B cell (primary cell): ENCODE results near the gene ITGA3. TPM values are rescaled to one million over a fixed set of nuclear protein-coding genes. Genes with fewer than 3 reads are reported as not detected.

Experiments
- ATAC-seq: fragments of 200-7000 bp; cut with Tn5 transposase; one replicate; pipeline ENCODE4 v1.10.0; 2021; ENCODE audit warnings: low read depth, mild to moderate bottlenecking, moderate number of reproducible peaks, moderate library complexity
- CTCF ChIA-PET: fragments of 350-600 bp; sonication (Branson Sonifier 250); formaldehyde crosslinking; loops from one replicate; lab custom pipeline; 2021; ENCODE audit warnings: antibody characterized with exemption, inconsistent platforms; lab: Charles Lee
- POLR2A ChIA-PET: fragments of 350-600 bp; sonication (Branson Sonifier 250); formaldehyde crosslinking; loops from one replicate; lab custom pipeline; 2021; ENCODE audit warnings: antibody characterized with exemption; lab: Charles Lee
- DNase-seq: peaks from one replicate; pipeline ENCODE4 v3.0.0; 2013
- H2AFZ ChIP-seq: 2 replicates; pipeline ENCODE4 v1.6.1; 2012; ENCODE audit warnings: mild to moderate bottlenecking, low read depth, low read length; ENCODE audit not compliant: insufficient read depth, poor library complexity, severe bottlenecking
- H3K27ac ChIP-seq, 2 donors: 1 replicate in 1 of 2; 2 replicates in 1 of 2; pipeline ENCODE4 v1.5.1; 2012 to 2013; ENCODE audit warnings: low read length in 2 of 2, mild to moderate bottlenecking in 2 of 2, moderate library complexity in 1 of 2
- H3K27me3 ChIP-seq, 4 experiments: fragments of 200-600 bp in 1 of 4; sonication (generic) in 1 of 4; replicated peaks in 1 of 4; 1 replicate in 2 of 4; 2 replicates in 2 of 4; pipeline versions ENCODE4 v1.6.1 to v1.7.0; 2013 to 2016; ENCODE audit warnings: low read length in 3 of 4, mild to moderate bottlenecking in 2 of 4, mixed read lengths in 1 of 4, moderate library complexity in 1 of 4; ENCODE audit not compliant: insufficient read depth in 4 of 4, control insufficient read depth in 3 of 4; ENCODE audit errors: control extremely low read depth in 1 of 4
- H3K36me3 ChIP-seq, 2 experiments: replicated peaks in 1 of 2; 1 replicate in 1 of 2; 2 replicates in 1 of 2; pipeline versions ENCODE4 v1.6.1 to v1.7.1; 2013; ENCODE audit warnings: low read length in 1 of 2; ENCODE audit not compliant: insufficient read depth in 2 of 2, control insufficient read depth in 1 of 2; ENCODE audit errors: control extremely low read depth in 1 of 2, extremely low read depth in 1 of 2
- H3K4me1 ChIP-seq, 2 donors: fragments of 200-600 bp in 1 of 2; sonication (generic) in 1 of 2; 1 replicate in 1 of 2; 2 replicates in 1 of 2; pipeline versions ENCODE4 v1.5.1 to v1.6.1; 2013 to 2017; ENCODE audit warnings: low read length in 2 of 2; ENCODE audit not compliant: control insufficient read depth in 2 of 2, insufficient read depth in 2 of 2
- H3K4me2 ChIP-seq: replicated peaks from 2 replicates; pipeline ENCODE3; 2012; ENCODE audit warnings: mild to moderate bottlenecking, low read depth, low read length; ENCODE audit not compliant: poor library complexity, severe bottlenecking
- H3K4me3 ChIP-seq, 5 experiments: fragments of 200-600 bp in 1 of 5; sonication (generic) in 1 of 5; 1 replicate in 3 of 5; 2 replicates in 2 of 5; pipeline versions ENCODE4 v1.5.1 to v1.7.0; 2011 to 2016; ENCODE audit warnings: low read length in 4 of 5, mild to moderate bottlenecking in 4 of 5, low read depth in 2 of 5, control low read depth in 1 of 5, moderate library complexity in 1 of 5; ENCODE audit not compliant: insufficient read depth in 1 of 5; ENCODE audit errors: control extremely low read depth in 1 of 5, extremely low read depth in 1 of 5
- H3K79me2 ChIP-seq: fragments of 200-600 bp; sonication (generic); one replicate; pipeline ENCODE4 v1.6.0; 2016; ENCODE audit warnings: low read length; ENCODE audit not compliant: control insufficient read depth, insufficient read depth
- H3K9ac ChIP-seq: fragments of 200-600 bp; sonication (generic); 2 replicates; pipeline ENCODE4 v1.6.1; 2017; ENCODE audit warnings: mild to moderate bottlenecking, low read length, moderate library complexity
- H3K9me3 ChIP-seq, 3 donors: one replicate each; pipeline versions ENCODE4 v1.6.1 to v1.7.1; 2013; ENCODE audit warnings: low read length in 2 of 3; ENCODE audit not compliant: control insufficient read depth in 2 of 3, insufficient read depth in 1 of 3; ENCODE audit errors: control extremely low read depth in 1 of 3
- H4K20me1 ChIP-seq: 2 replicates; pipeline ENCODE4 v1.6.0; 2012; ENCODE audit warnings: mild to moderate bottlenecking, low read length; ENCODE audit not compliant: insufficient read depth, control insufficient read depth, poor library complexity, severe bottlenecking
- H3K27ac Mint-ChIP-seq: one replicate; pipeline ENCODE4 v1.8.0; 2021; ENCODE audit warnings: mixed read lengths
- H3K27me3 Mint-ChIP-seq: one replicate; pipeline ENCODE4 v1.8.0; 2021; ENCODE audit warnings: mixed read lengths
- H3K4me1 Mint-ChIP-seq: one replicate; pipeline ENCODE4 v1.8.0; 2021; ENCODE audit warnings: mixed read lengths
- H3K4me3 Mint-ChIP-seq: one replicate; pipeline ENCODE4 v1.8.0; 2021; ENCODE audit warnings: mixed read lengths
- H3K9me3 Mint-ChIP-seq: one replicate; pipeline ENCODE4 v1.8.0; 2022; ENCODE audit warnings: mixed read lengths; ENCODE audit not compliant: insufficient read depth
- EZH2 ChIP-seq: IDR thresholded peaks from 2 replicates; pipeline ENCODE4 v1.6.1; 2012; ENCODE audit warnings: borderline replicate concordance, low read depth, mild to moderate bottlenecking, moderate library complexity, low read length; ENCODE audit not compliant: insufficient read depth, poor library complexity, severe bottlenecking
- WGBS: methylation state at CpG from one replicate; pipeline ENCODE4 v1.1.5; 2013; ENCODE audit warnings: missing lambda C conversion rate; ENCODE audit not compliant: insufficient coverage; 5-methylcytosine and 5-hydroxymethylcytosine counted together
- intact Hi-C: fragments of 100-400 bp; cut with micrococcal nuclease; formaldehyde crosslinking; loops from one replicate; pipeline ENCODE4 v1.10.0; 2022
- polyA plus RNA-seq: library from polyadenylated mRNA; depleted of rRNA; stranded (reverse); fragments of >200 nt; gene quantifications from 2 replicates; pipeline ENCODE4 v1.2.3, GENCODE V29; 2012
- total RNA-seq, 2 donors: library from RNA; stranded (reverse); fragments of 120-200 nt in 1 of 2; gene quantifications; 1 replicate in 1 of 2; 2 replicates in 1 of 2; pipeline versions ENCODE4 v1.2.3 to v1.2.4, GENCODE V29; 2013 to 2022
- TF ChIP-seq, protein P1 (sequence below): fragments of 200-600 bp; IDR thresholded peaks from one replicate; pipeline ENCODE4 v1.8.0; 2022; ENCODE audit warnings: antibody characterized with exemption, mild to moderate bottlenecking

Gene ITGA3
- total and polyA plus RNA-seq, 2 donors (not counting 1 experiment from before 2014, with no cell fraction given), result 11.9 to 13.3 TPM

DNA sequence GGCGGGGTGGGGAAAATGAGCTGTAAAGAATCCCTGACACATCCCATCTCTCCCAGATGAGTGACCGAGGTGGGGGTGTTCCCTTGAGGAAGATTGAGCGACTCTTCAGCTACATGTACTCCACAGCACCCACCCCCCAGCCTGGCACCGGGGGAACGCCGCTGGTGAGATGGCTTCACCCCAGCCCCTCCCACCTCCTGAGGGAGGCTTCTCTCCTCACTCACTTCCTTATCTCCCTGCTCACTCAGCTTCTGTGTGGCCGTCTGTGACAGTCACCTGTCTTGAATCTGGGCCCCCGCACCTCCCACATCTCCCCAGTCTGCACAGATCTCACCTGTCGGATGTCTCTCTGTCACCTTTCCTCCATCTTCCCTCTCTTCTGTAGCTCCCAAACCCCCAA is 52.6 kb downstream of the ITGA3 start:
- CTCF ChIA-PET, result interaction anchor here (1.3 to 2.4 kb wide), 2 partner anchors 14 to 21 kb away, joined by 5 to 18 read pairs; no protein-coding TSS in a partner anchor
- peaks cover 0 to 45% of the 10 kb centered on the region in 2 experiments for H3K36me3 ChIP-seq
- H3K9ac ChIP-seq, result no peak overlapping the region
- Mint-ChIP-seq H3K4me1 (no peaks in the 10 kb centered on the region), H3K9me3 (no peaks in the 10 kb centered on the region), H3K27ac (no peak overlapping the region), H3K27me3 (peaks cover 1% of the 10 kb centered on the region), H3K4me3 (no peak overlapping the region)
- no peaks in the 10 kb centered on the region for H3K27me3 ChIP-seq
- no peak overlapping the region for H3K4me3 ChIP-seq
- DNase-seq, result no peak
- ATAC-seq, result no peak
- no peaks in the 10 kb centered on the region for H3K4me1 ChIP-seq
- no peaks in the 10 kb centered on the region for H3K9me3 ChIP-seq
- TF ChIP-seq, protein P1, sequence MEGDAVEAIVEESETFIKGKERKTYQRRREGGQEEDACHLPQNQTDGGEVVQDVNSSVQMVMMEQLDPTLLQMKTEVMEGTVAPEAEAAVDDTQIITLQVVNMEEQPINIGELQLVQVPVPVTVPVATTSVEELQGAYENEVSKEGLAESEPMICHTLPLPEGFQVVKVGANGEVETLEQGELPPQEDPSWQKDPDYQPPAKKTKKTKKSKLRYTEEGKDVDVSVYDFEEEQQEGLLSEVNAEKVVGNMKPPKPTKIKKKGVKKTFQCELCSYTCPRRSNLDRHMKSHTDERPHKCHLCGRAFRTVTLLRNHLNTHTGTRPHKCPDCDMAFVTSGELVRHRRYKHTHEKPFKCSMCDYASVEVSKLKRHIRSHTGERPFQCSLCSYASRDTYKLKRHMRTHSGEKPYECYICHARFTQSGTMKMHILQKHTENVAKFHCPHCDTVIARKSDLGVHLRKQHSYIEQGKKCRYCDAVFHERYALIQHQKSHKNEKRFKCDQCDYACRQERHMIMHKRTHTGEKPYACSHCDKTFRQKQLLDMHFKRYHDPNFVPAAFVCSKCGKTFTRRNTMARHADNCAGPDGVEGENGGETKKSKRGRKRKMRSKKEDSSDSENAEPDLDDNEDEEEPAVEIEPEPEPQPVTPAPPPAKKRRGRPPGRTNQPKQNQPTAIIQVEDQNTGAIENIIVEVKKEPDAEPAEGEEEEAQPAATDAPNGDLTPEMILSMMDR, result no peak
- TF ChIP-seq EZH2, result no peak
- no peak overlapping the region for H2AFZ ChIP-seq
- H3K4me2 ChIP-seq, result no peak overlapping the region
- no peaks in the 10 kb centered on the region for H3K79me2 ChIP-seq
- no peaks in the 10 kb centered on the region for H4K20me1 ChIP-seq
- WGBS, result 88% methylated on average over 6 of the region's 9 CpGs
- intact Hi-C loops, result no loop called here
- POLR2A ChIA-PET, result no interaction called here
- no peak overlapping the region for H3K27ac ChIP-seq

DNA sequence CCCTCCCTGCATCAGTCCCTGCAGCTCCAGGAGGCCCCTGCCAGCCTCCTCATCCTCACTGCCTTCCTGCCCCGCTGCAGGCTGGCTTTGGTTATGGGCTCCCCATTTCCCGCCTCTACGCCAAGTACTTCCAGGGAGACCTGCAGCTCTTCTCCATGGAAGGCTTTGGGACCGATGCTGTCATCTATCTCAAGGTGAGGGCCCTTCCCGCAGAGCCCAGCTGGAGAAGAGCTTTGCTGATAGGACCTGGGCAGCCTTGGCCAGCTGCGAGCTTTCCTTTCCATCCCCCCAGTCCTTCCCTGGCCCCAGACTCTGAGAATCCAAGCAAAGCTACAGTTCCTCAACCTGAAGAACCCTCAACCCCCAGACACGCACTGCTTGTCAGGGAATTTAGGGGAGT is 53.3 kb downstream of the ITGA3 start:
- ChIA-PET POLR2A (no interaction called here), CTCF (interaction anchor here (1.3 to 2.4 kb wide), 2 partner anchors 15 to 22 kb away, joined by 5 to 18 read pairs; no protein-coding TSS in a partner anchor)
- Histone ChIP-seq H3K27ac (no peak overlapping the region), H2AFZ (no peak overlapping the region), H3K9ac (no peak overlapping the region), H3K9me3 (no peaks in the 10 kb centered on the region), H4K20me1 (no peaks in the 10 kb centered on the region), H3K79me2 (no peaks in the 10 kb centered on the region), H3K27me3 (no peaks in the 10 kb centered on the region), H3K4me1 (no peaks in the 10 kb centered on the region), H3K36me3 (peaks cover 0 to 45% of the 10 kb centered on the region in 2 experiments), H3K4me2 (no peak overlapping the region), H3K4me3 (no peak overlapping the region)
- 97% methylated on average over 6 of the region's 7 CpGs for WGBS
- Mint-ChIP-seq H3K4me3 (no peak overlapping the region), H3K27ac (no peak overlapping the region), H3K9me3 (no peaks in the 10 kb centered on the region), H3K4me1 (no peaks in the 10 kb centered on the region), H3K27me3 (peaks cover 5% of the 10 kb centered on the region)
- no peak for ATAC-seq
- no peak for DNase-seq
- intact Hi-C loops, result no loop called here
- no peak for TF ChIP-seq EZH2
- TF ChIP-seq, protein P1, result no peak
